Stimulated activated CD8-positive, alpha-beta memory T cell treated with anti-CD3 and anti-CD28 coated beads, Interleukin-4, amount 100 ng/mL, for 4 hours (primary cell): Measurements from ENCODE around the gene OTUB2.

Source experiments
- DNase-seq, 2 donors: peaks; one replicate each; pipeline ENCODE4 v3.0.0-alpha.2; 2020; ENCODE audit warnings: low read depth in 2 of 2, low spot score in 1 of 2

OTUB2 gene

DNA sequence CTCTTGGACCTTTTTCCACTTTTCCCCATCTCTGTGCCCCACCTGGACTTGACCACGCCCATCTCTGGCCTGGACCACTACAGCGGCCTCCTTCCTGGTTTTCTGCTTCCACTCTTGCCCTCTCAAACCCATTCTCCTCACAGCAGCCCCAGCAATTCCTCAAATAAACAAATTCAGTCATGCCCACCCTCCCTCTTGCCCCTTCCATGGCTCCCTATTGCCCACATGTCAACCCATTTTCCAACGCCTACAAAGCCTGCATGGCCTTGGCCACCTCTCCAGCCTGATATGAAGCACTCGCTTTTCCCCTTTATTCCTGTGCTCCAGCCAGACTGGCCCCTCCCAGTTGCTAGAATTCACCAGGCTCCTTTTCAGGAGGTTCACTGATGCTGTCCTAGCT, 5.9 kb upstream of the OTUB2 start:
- no peak for DNase-seq

DNA sequence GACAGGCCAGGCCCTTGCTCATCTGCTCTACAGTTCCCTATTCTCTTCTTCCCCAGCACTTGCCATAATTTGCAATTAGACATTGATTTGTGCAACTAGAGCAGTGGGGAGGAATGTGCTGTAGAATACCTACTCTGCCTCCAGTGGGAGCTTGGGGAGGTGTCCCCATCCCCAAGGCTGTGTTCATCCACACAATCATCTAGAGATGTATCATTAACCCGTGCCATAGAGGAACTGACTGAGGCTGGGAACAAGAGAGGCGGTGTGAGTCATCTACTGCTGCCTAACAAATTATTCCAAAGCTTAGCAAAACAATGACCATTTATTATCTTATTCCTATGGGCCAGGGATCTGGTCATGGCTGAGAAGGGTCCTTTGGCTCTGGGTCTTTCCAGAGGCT, 5.1 kb upstream of the OTUB2 start:
- no peak for DNase-seq

DNA sequence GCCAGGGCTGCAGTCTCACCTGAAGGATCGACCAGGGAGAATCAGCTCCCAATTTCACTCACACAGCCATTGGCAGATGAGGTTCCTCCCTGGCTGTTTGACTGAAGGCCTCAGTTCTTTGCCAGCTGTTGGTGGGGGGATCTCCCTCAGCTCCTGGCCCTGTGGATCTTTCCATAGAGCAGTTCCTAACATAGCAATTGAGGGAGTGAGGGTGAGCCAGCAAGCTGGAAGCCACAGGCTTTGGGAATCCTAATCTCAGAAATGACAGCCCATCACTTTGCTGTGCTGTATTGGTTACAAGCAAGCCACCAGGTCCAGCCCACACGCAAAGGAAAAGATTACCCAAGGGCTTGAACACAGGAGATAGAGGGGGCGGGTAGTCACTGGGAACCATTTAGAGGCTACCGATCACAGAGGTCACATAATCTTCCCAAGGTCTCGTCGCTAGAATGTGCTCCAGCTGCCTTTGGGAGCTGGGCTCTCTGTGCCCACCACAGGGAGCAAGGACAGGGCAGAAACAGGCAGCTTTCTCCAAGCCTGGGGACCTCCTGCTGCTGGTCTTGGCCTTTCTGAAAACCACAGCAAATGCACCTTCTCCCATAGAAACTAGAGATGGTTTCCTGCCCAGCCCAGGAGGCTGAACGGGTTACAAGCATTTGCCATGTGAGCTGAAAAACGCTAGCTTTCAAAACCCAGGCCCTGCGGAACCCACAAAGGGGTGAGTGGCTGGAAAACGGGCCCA, 4.6 kb upstream of the OTUB2 start:
- no peak for DNase-seq

DNA sequence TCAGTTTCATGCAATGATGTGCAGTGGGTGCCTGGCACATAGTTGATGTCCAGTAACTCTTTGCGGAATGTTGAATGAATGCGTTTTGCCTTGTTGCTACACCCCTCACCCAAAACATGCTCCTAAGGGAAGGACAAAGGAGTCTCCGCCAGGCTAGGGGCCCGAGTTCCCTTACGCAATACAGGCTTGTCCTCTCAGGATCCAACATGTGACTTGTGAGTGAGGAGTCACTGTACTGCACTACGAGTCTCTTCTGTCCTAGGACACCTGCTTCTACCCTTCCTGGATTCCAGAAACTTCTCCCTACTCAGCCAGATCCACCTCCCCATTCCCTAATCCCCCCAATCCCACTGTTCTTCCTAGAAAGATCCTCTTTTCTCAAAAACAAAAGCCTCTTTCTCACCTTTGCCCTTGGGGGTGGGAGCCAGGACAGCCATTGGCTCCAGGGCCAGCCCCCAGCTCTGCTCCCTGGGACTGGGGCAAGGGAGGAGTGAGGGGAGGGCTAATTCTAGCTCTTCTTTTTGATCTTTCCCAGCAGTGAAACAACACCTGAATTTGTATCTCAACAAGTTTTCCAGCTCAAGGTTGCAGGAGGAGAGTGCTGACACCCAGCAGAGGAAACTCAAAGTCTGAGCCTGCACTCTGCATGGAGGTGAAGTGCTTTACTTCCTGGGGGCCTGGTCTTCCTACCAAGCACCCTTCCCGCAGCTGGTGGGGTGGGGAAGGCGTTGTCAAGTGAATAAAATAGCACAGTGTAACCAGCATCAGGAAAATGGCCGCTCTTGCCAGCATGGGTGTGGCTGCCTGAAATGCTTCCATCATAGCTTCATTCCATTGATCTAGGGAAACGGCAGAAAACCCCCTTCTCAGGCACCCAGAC, 3.4 kb upstream of the OTUB2 start:
- DNase-seq: no peak

DNA sequence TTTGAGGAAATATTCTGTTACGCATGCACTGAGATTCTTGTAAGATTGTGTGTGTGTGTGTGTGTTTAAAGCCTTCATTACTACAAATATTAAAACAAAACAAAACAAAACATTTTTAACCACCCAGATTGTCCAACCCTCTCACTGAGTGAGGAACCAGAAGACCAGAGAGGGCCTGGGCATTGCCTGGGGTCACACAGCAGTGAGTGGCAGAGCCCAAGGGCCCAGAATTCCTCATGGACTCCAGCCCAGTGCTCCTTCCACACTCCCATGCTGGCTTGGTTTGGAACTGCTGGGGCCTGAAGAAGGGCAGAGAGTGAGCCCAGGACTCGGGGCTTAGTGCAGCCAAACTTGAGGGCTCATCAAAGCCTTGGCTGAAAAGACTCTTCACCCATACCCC, 1.6 kb upstream of the OTUB2 start:
- DNase-seq: no peak

DNA sequence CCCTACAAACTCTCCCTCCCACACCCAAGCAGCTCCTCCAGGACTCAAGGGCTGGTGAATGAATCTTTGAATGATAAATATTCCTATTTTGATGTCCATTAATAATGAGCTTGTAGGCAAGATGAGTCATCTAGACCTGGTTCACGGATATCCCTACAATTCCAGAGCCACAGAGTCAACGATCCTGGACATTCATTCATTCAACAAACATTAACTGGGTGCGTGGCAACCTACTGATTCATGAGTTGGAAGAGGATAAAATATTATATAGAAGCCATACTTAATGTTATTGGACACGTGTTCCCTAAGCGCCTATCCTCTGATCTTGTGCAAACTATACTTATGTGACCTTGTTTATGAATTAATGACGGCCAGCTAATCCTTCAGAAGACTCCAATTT, 420 bp upstream of the OTUB2 start:
- no peak for DNase-seq

DNA sequence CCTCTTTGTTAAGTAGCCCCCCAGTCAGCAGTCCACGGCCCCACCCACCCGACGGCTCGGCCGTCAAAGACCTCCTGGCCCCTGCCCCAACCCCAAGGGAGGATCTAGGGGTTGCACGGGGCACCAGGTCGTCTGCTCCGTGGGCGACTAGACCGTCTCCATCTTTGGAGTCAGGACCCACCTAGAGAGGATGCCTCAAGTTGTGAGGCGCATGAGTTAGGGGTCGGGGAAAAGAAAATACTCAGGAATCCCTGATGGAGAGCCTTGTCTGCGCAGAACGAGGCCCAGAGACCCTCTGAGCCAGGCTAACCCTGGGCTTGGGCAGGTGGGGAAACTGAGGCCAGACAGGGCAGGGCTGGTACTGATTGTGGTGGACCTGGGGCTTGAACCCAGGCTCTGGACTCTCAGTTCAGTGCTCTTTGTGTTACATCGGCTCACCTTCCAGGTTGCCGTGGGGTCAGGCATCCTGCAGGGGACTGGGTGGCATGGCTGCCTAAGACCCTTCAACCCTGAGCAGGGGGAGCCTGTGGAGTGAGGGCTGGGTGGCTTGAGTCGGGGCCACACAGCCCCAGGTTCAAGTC, 839 bp downstream of the OTUB2 start:
- DNase-seq: no peak

DNA sequence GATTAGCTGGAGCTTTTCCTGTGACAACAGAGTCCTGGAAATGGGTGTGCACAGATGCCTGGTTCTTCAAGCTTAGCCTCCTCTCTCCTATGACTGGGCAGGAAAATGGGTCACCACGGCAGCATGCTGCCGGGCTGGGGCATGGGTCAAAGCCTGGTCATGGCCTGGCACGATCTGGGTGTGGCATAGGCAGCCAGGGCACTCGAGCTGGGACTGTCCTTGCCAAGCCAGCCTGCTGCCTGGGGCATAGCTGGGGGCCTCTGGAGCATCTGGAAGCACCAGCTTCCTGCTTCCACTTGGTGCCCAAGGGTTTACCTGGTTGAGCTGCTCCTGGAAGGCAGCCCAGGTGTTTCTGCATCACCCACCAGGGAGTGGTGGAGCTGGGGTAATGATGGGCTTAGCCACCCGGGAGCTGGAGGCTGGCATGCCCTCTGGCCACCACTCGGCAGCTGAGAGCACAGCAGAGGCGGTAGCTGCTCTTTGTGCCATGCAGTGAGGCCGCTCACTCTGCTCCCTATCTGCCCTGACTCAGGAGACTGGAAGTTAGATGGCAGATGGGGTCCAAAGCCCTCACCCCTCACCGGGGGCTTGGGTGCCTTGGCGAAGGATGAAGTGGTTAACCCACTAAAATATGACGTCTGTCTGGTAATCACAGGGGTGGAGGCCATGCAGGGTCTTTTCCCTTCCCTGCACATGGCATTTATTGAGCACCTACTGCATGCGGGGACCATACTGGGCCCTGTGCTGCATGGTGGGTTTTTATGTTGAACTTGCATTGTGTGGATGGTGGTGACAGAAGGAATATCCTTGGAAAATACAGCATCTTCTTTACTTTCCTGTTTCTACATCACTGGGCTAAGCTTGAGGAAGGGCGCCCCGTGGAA, 1.7 kb downstream of the OTUB2 start:
- no peak for DNase-seq

DNA sequence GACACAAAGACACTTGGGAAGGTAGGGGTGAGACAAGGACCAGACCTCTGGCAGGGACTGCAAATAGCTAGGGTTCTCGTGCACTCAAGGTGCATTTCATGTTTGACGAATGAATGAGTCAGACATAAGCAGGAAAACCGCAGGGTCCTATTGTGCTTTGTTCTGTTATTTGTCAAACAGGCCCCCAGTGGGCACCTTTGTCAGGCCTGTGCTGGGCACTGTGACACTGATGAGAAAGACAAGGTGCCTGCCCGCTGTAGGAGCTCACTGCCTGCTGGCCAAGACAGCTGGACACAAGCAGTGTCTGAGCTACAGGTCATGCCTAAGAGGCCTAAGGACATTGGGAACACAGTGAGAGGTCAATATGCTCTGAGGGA, 2.3 kb downstream of the OTUB2 start:
- DNase-seq: no peak

DNA sequence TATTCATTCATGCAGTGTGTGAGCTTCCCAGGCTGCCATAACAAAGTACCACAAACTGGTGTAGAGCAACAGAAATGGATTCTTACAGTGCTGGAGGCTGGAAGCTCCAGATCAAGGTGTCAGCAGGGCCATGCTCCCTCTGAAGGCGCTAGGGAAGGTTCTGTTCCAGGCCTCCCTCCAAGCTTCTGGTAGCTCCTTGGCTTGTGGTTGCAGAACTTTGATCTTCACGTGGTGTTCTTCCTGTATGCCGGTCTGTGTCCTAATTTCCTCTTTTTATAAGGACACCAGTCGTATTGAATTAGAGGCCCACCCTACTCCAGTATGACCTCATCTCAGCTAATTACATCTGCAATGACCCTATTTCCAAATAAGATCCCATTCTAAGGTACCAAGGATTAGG, 3.1 kb downstream of the OTUB2 start:
- DNase-seq: no peak

DNA sequence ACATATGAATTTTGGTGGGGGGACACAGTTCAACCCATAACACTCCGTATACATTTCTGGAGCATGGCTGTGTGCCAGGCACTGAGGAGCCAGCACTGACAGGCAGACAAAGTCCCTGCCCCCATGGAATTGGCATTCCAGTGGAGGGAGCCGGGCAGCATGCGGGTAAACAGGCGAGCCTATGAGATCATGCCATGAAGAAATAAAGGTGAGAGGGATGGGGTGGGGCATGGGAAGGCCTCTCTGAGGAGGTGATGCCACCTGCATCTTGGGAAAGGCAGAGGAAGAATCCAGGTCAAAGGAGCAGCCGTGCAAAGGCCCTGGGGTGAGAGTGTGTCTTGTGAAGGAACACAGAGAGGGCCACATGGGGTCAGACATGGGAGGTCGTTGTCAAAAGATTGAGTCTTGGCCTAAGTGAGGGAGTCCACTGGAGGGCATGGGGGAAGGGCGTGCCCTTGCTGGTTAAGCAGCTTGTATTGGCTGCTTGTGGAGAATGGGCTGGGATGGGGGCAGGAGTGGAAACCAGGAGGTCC, 3.6 kb downstream of the OTUB2 start:
- no peak for DNase-seq

DNA sequence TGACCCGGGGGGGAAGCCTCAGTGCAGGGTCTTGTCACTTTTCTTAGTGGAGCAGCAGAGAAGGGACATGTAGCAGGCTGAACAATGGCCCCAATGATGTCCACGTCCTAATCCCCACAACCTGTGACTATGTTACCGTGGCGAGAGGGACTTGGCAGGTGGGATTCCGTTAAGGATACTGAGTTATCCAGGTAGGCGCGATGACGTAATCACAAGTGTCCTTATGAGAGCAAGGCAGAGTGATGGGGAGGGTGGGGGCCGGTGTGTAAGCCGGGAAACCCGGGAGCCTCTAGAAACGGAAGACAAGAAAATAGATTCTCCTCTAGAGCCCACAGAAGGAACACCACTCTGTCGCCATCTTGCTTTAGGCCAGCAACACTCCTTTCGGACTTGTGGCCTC, 4.4 kb downstream of the OTUB2 start:
- DNase-seq: no peak

DNA sequence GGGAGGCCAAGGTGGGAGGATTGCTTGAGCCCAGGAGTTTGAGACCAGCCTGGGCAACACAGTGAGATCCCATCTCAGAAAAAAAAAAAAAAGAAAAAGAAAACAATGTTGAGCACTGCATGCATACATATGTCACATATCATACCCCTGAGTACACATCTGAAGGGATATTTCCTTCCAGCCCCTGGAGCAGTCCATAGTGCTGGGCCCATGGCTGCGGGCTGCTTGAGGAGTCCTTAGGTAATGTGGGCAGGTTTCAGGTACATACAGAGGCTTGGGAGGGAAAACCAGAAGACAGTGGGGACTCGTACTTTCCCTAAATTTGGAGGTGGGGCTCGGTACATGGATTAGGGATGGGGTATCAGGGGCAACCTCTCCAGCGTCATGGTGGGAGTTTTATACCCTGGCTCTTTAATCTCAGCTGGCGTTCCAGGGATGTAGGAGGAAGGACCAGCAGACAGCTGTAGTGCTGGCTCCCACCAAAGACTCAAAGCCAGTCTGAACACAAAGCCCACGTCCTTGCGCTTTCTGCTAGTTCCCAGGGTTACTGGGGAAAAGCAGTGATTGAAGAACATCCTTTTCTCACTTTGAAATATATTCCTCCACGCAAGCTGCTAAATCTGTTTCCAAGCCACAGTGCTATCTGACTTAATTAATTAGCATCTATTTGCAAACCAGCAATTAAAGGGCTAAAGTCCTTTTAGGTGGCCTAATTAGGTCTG, 5.2 kb downstream of the OTUB2 start:
- no peak for DNase-seq

DNA sequence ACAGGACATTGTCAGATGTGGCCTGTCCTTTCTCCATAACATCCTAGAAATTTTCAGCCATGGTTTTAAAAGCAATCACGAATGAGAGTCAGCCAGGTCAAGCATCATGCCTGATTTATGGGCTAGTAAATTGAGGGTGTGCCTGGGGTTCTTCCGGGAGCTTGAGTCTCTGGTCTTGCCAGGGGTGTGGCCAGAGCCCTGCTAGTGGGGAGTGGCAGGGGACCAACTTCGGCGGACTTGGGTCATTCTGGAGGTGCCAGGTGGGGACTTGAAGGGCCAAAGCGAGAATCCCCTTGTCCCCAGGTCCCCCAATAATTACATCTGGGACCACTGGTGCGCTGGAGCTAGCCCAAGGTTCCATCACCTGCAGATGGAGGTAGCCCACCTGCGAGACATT, 5.7 kb downstream of the OTUB2 start:
- no peak for DNase-seq

DNA sequence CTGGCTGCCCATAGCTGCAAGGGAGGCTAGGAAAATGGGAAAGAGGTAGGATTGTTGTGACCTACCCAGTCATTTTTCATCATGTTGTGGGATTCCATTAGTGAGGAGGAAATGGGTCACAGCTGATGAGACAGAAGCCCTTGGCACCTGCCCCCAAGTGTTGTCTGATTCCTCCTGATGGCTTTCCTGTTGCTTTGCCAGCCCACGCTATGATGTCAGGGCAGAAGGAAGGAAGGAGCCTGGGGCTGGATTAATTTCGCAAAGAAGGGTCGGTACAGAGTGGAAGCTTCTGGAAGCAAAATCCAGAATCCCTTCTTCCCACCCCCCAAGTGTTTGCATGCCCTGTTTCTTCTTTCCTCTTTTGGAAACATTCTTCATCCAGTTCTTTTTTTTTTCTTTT, 8.7 kb downstream of the OTUB2 start:
- DNase-seq: no peak

DNA sequence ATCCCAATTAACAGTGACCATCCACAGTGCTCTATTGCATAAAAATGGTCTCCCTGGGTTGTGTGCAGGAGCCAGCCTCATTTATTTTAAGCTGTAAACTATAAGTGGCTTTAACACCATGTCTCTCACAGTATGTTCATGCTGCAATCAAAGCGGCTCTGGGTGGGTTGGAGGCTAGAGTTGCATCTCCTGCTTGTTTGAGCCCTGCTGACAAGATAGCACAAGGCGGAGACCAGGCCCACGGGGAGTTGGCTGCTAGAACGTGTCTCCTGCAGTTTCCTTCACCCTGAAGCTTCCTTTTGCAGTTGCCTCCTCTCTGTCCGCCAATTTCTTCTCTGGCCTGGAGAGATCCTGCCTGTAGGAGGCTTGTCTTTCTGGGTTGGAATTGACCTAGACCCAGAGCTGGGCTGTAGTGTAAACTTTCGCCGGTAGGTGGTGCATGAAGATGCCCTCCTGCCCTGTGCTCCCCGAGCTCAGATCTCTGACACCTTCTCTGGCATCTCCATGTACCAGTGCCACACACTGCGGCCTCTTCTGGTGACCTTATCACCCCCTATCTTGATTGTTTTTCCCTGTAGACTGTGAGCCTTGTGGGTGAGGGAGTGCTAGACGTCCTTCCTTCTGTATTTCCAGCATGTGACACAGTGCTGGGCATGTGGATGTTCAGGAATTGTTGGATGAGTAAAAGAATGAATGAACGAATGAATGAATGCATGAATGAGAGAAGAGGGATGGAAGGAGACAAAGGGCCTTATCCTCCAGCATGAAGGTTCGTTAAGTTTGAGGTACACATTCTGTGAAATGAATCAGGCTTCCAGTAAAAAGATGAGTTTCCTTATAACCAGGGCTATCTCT, 10.4 kb downstream of the OTUB2 start:
- DNase-seq: peak; percentile 31 to 64

DNA sequence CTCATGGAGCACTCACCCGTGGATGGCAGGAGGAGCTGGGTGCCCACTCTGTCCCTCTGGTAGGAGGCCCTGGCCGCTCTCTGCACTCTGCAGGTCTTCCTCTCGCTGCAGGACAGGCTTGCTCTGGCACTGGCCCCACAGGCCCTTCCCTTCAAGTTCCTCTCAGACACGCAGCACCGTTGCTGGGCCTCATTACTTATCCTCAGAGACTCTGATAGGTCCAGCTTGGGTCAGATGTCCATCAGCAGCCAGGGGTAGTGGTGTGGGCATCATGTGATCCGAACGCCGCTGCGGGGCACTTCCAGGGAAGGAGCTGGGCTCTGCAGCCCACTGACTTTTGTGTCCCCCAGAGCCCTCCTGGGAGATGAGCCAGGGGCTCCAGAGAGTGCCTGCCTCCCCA, 11.8 kb downstream of the OTUB2 start:
- DNase-seq: no peak

DNA sequence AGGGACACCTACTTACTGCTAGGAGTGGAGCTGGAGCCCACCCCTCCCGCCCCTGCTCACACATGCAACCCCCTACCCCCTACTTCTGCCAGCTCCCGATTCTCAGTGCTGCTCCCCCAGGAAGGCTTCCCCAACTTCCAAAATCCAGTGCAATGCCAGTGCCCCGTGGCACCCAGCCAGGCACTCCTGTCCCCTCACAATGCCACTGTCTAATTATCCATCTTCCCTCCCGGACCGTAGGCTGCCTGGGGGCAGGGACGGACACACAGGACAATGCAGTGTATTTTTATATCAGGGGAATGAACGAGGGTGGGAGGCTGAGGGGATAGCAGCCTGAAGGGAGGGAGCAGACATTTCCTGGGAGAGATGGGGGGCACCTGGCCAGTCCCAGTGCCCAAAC, 12.4 kb downstream of the OTUB2 start:
- DNase-seq: no peak

DNA sequence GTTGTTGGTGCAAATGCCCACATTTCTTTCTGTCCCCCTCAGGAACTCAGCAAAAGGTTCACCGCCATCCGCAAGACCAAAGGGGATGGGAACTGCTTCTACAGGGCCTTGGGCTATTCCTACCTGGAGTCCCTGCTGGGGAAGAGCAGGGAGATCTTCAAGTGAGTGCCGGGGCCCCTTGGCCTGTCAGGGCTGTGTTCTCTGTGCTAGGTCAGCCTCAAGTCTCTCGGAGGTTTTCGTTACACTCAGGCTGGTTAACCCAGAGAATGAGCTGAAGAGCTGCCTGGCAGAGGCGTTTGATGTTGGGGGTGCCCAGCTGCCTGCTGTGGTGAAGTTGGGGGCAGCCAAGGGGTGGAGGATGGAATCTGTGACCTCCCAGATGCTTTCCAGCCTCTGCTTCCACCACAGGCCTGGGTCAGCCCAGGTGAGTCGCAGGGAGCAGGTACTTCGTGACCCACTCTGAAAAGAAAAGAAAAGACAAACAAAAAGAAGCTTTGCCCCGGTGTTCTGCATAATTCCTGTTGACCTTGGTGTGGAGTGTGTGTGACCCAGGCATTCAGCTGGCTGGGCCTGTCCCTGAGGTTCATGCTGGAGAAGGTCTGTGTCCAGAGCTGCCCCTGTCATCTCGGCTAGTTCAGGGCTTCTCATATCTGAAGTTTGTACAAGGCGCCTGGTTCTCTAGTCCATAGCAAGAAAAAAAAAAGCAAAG, 12.9 kb downstream of the OTUB2 start:
- DNase-seq: no peak
